BE2C (cell line): ENCODE data around the gene SLC8A2.
A peak's percentile ranks its signal among the peaks of the same experiment; 100 is the strongest.

Experiments
- DNase-seq: peaks from one replicate; pipeline ENCODE4 v3.0.0-alpha.2; 2020
- H3K27me3 ChIP-seq: fragments of 250-450 bp; sonication (Bioruptor Pico); 2 replicates; pipeline ENCODE4 v1.5.1; 2020; ENCODE audit warnings: mild to moderate bottlenecking
- H3K36me3 ChIP-seq: fragments of 250-450 bp; sonication (Bioruptor Pico); 2 replicates; pipeline ENCODE4 v1.5.1; 2020; ENCODE audit warnings: mild to moderate bottlenecking
- H3K4me1 ChIP-seq: fragments of 250-450 bp; sonication (Bioruptor Pico); 2 replicates; pipeline ENCODE4 v1.5.1; 2020
- H3K4me3 ChIP-seq: 2 replicates; pipeline ENCODE4 v1.5.1; 2011; ENCODE audit warnings: low read depth, low read length
- H3K9me3 ChIP-seq: fragments of 250-450 bp; sonication (Bioruptor Pico); 2 replicates; pipeline ENCODE4 v1.5.1; 2020
- CTCF ChIP-seq: IDR thresholded peaks from 2 replicates; pipeline ENCODE4 v1.5.1; 2012; ENCODE audit warnings: mild to moderate bottlenecking, low read depth, low read length

Gene SLC8A2

GRCh38 chr19:47514869-47515588 is 43.3 kb upstream of the SLC8A2 start, which contains the start of gene NAPA:
Gene NAPA (minus strand): TSS chr19:47515063. CDS start chr19:47514940, 123 bp downstream.
- peak within 1 kb of the TSS; percentile 98 for H3K4me3 ChIP-seq
- DNase-seq = peak; percentile 100
- H3K4me1 ChIP-seq = no peaks in the 10 kb centered on the region
- TF ChIP-seq CTCF = no peak; the same call in 1 of the 2 replicates
- H3K27me3 ChIP-seq = no peaks in the 10 kb centered on the region
- H3K9me3 ChIP-seq = no peaks in the 10 kb centered on the region
- H3K36me3 ChIP-seq = no peaks in the 10 kb centered on the region

GRCh38 chr19:47514151-47514868 is 42.6 kb upstream of the SLC8A2 start:
- Histone ChIP-seq H3K4me3 (peak overlapping the region; percentile 98), H3K27me3 (no peaks in the 10 kb centered on the region), H3K9me3 (no peaks in the 10 kb centered on the region), H3K4me1 (no peaks in the 10 kb centered on the region), H3K36me3 (no peaks in the 10 kb centered on the region)
- DNase-seq = no peak
- TF ChIP-seq CTCF = no peak

- no peaks in the 10 kb centered on the region for H3K9me3 ChIP-seq
- TF ChIP-seq CTCF = no peak
- peaks cover 4% of the 10 kb centered on the region for H3K4me1 ChIP-seq
- no peak overlapping the region for H3K4me3 ChIP-seq
- H3K36me3 ChIP-seq = no peaks in the 10 kb centered on the region
- no peak for DNase-seq
- no peaks in the 10 kb centered on the region for H3K27me3 ChIP-seq
Measured at GRCh38 chr19:47512948-47513319, 41.2 kb upstream of the SLC8A2 start.

GRCh38 chr19:47512183-47512947 is 40.7 kb upstream of the SLC8A2 start:
- no peaks in the 10 kb centered on the region for H3K9me3 ChIP-seq
- H3K36me3 ChIP-seq = no peaks in the 10 kb centered on the region
- H3K4me3 ChIP-seq = no peak overlapping the region
- no peak for TF ChIP-seq CTCF
- no peaks in the 10 kb centered on the region for H3K27me3 ChIP-seq
- peaks cover 10% of the 10 kb centered on the region for H3K4me1 ChIP-seq
- DNase-seq = no peak

GRCh38 chr19:47511681-47512080 is 40.0 kb upstream of the SLC8A2 start:
- Histone ChIP-seq H3K4me3 (no peak overlapping the region), H3K36me3 (no peaks in the 10 kb centered on the region), H3K27me3 (no peaks in the 10 kb centered on the region), H3K9me3 (no peaks in the 10 kb centered on the region), H3K4me1 (peaks cover 10% of the 10 kb centered on the region)
- no peak for DNase-seq
- no peak for TF ChIP-seq CTCF
